ENCODE measurements around the gene MREG. TPM values are rescaled to one million over a fixed set of nuclear protein-coding genes. Genes with fewer than 3 reads are reported as not detected.

MREG gene
- polyA plus RNA-seq, 3 donors = 0.14 to 0.47 TPM; not detected in 1

GRCh38 chr2:215917953-215918620, 95.3 kb downstream of the MREG start:
- no peaks in the 10 kb centered on the region for H4K20me1 ChIP-seq (ENCODE audit: insufficient read depth, low read length)
- 83% methylated on average over 1 of the region's 3 CpGs for WGBS (ENCODE audit: insufficient coverage)
- Mint-ChIP-seq H3K4me3 (no peak overlapping the region), H3K27ac (peak overlapping the region in 5 of 7 donors; percentile 38 to 68 (median 59)), H3K36me3 (peaks cover 0 to 2% of the 10 kb centered on the region in 2 donors), H3K9me3 (no peaks in the 10 kb centered on the region), H3K27me3 (ENCODE audit: low read depth in 3 of 3) (peaks cover 3 to 8% (median 4%) of the 10 kb centered on the region in 3 donors), H3K4me1 (peaks cover 19% of the 10 kb centered on the region)
- DNase-seq = no peak
- TF ChIP-seq, protein P1, sequence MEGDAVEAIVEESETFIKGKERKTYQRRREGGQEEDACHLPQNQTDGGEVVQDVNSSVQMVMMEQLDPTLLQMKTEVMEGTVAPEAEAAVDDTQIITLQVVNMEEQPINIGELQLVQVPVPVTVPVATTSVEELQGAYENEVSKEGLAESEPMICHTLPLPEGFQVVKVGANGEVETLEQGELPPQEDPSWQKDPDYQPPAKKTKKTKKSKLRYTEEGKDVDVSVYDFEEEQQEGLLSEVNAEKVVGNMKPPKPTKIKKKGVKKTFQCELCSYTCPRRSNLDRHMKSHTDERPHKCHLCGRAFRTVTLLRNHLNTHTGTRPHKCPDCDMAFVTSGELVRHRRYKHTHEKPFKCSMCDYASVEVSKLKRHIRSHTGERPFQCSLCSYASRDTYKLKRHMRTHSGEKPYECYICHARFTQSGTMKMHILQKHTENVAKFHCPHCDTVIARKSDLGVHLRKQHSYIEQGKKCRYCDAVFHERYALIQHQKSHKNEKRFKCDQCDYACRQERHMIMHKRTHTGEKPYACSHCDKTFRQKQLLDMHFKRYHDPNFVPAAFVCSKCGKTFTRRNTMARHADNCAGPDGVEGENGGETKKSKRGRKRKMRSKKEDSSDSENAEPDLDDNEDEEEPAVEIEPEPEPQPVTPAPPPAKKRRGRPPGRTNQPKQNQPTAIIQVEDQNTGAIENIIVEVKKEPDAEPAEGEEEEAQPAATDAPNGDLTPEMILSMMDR (IDR thresholded peaks at IDR 0.05) = no peak
- H3K4me1 ChIP-seq (ENCODE audit: control insufficient read depth in 1 of 2, insufficient read depth in 2 of 2, low read length in 2 of 2) = peaks cover 16 to 26% of the 10 kb centered on the region in 2 donors
- H3K4me2 ChIP-seq (replicated peaks; ENCODE audit: extremely low read depth, low read length, poor library complexity, severe bottlenecking) = no peak overlapping the region
- no peak overlapping the region for H3K9ac ChIP-seq (ENCODE audit: insufficient read depth, low read length, poor library complexity, severe bottlenecking)
- H3K79me2 ChIP-seq (ENCODE audit: insufficient read depth, low read length) = no peaks in the 10 kb centered on the region
- no peaks in the 10 kb centered on the region for H3K27me3 ChIP-seq (ENCODE audit: control insufficient read depth in 2 of 2, insufficient read depth in 2 of 2, low read length in 2 of 2)
- H3K27ac ChIP-seq (ENCODE audit: low read depth in 1 of 2, low read length in 2 of 2) = no peak overlapping the region
- H2AFZ ChIP-seq (ENCODE audit: insufficient read depth, low read depth, low read length, poor library complexity, severe bottlenecking) = no peak overlapping the region
- no peaks in the 10 kb centered on the region for H3K9me3 ChIP-seq (replicated peaks in 1 of 2; ENCODE audit: control insufficient read depth in 1 of 2, insufficient read depth in 1 of 2, low read length in 2 of 2)
- no peaks in the 10 kb centered on the region for H3K36me3 ChIP-seq (replicated peaks in 1 of 2; ENCODE audit: control insufficient read depth in 1 of 2, insufficient read depth in 2 of 2, low read length in 2 of 2)
- intact Hi-C loops (cut with micrococcal nuclease) = loop anchor here in 1 of 2 donors (5.0 kb wide), 1 partner anchor 461 kb away; no protein-coding TSS in a partner anchor
- no peak overlapping the region for H3K4me3 ChIP-seq (replicated peaks in 1 of 3; ENCODE audit: low read depth in 2 of 3, low read length in 3 of 3)

GRCh38 chr2:215915441-215915840, 97.9 kb downstream of the MREG start:
- no peaks in the 10 kb centered on the region for H3K27me3 ChIP-seq (ENCODE audit: control insufficient read depth in 2 of 2, insufficient read depth in 2 of 2, low read length in 2 of 2)
- H3K9ac ChIP-seq (ENCODE audit: insufficient read depth, low read length, poor library complexity, severe bottlenecking) = no peak overlapping the region
- no peaks in the 10 kb centered on the region for H3K9me3 ChIP-seq (replicated peaks in 1 of 2; ENCODE audit: control insufficient read depth in 1 of 2, insufficient read depth in 1 of 2, low read length in 2 of 2)
- WGBS (ENCODE audit: insufficient coverage) = 100% methylated on average over 1 of the region's 5 CpGs
- peaks cover 19% of the 10 kb centered on the region for H3K4me1 Mint-ChIP-seq
- H3K9me3 Mint-ChIP-seq = peaks cover 0 to 3% (median 0%) of the 10 kb centered on the region in 7 donors
- H3K36me3 Mint-ChIP-seq = peaks cover 0 to 2% of the 10 kb centered on the region in 2 donors
- no peaks in the 10 kb centered on the region for H4K20me1 ChIP-seq (ENCODE audit: insufficient read depth, low read length)
- no peak overlapping the region for H2AFZ ChIP-seq (ENCODE audit: insufficient read depth, low read depth, low read length, poor library complexity, severe bottlenecking)
- H3K36me3 ChIP-seq (replicated peaks in 1 of 2; ENCODE audit: control insufficient read depth in 1 of 2, insufficient read depth in 2 of 2, low read length in 2 of 2) = no peaks in the 10 kb centered on the region
- peak overlapping the region in 6 of 7 donors; percentile 16 to 83 (median 35) for H3K27ac Mint-ChIP-seq
- H3K4me1 ChIP-seq (ENCODE audit: control insufficient read depth in 1 of 2, insufficient read depth in 2 of 2, low read length in 2 of 2) = peaks cover 16 to 26% of the 10 kb centered on the region in 2 donors
- H3K4me3 ChIP-seq (replicated peaks in 1 of 3; ENCODE audit: low read depth in 2 of 3, low read length in 3 of 3) = peak overlapping the region in 1 of 3 experiments; percentile 44
- DNase-seq = peak in 1 of 3 donors; percentile 60
- intact Hi-C loops (cut with micrococcal nuclease) = loop anchor here in 1 of 2 donors (5.0 kb wide), 1 partner anchor 458 kb away; no protein-coding TSS in a partner anchor
- peak overlapping the region; percentile 47 for H3K4me2 ChIP-seq (replicated peaks; ENCODE audit: extremely low read depth, low read length, poor library complexity, severe bottlenecking)
- H3K79me2 ChIP-seq (ENCODE audit: insufficient read depth, low read length) = no peaks in the 10 kb centered on the region
- TF ChIP-seq, protein P1 (IDR thresholded peaks at IDR 0.05) = no peak
- peaks cover 0 to 8% (median 3%) of the 10 kb centered on the region in 3 donors for H3K27me3 Mint-ChIP-seq (ENCODE audit: low read depth in 3 of 3)
- H3K4me3 Mint-ChIP-seq = peak overlapping the region in 1 of 2 donors; percentile 77
- H3K27ac ChIP-seq (ENCODE audit: low read depth in 1 of 2, low read length in 2 of 2) = no peak overlapping the region
